Measurements from ENCODE around the gene FOXE3. TPM values are rescaled to one million over a fixed set of nuclear protein-coding genes. Genes with fewer than 3 reads are reported as not detected.

Gene FOXE3
- total RNA-seq: not detected in 2 replicates

- Mint-ChIP-seq H3K4me1 (ENCODE audit: low read depth) (peaks cover 4% of the 10 kb centered on the region), H3K36me3 (ENCODE audit: low read depth) (no peaks in the 10 kb centered on the region), H3K4me3 (ENCODE audit: low read depth) (peak within 1 kb of the TSS; percentile 43), H3K9me3 (no peaks in the 10 kb centered on the region), H3K27ac (no peak within 1 kb of the TSS), H3K27me3 (ENCODE audit: low read depth) (peaks cover 65% of the 10 kb centered on the region)
- DNase-seq (ENCODE audit: low spot score): no peak
- intact Hi-C loops (cut with micrococcal nuclease): loop anchor here (2.0 kb wide), 2 partner anchors 21 to 29 kb away; no protein-coding TSS in a partner anchor
Observed at GRCh38 chr1:47415728-47416318, at the start of gene FOXE3. Gene FOXE3, plus strand, starts transcription at chr1:47416285. Its CDS starts 31 bp downstream, at chr1:47416316.

DNA sequence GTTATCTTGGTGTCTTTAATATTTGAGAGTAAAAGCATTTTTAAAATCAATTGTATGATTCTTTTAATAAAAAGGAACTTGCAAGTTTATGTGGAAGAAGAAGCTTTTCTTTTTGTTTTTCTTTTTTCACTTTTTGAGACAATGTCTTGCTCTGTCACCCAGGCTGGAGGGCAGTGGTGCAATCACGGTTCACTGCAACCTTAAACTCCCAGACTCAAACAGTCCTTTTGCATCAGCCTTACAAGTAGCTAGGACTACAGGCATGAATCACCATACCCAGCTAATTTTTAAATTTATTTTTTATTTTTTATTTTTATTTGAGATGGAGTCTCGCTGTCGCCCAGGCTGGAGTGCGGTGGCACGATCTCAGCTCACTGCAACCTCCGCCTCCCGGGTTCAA, 48.4 kb upstream of the FOXE3 start:
- Mint-ChIP-seq H3K36me3 (ENCODE audit: low read depth) (peaks cover 34% of the 10 kb centered on the region), H3K27me3 (ENCODE audit: low read depth) (no peaks in the 10 kb centered on the region), H3K4me1 (ENCODE audit: low read depth) (peaks cover 2% of the 10 kb centered on the region), H3K27ac (no peak overlapping the region), H3K4me3 (ENCODE audit: low read depth) (no peak overlapping the region), H3K9me3 (no peaks in the 10 kb centered on the region)
- DNase-seq (ENCODE audit: low spot score): no peak
- intact Hi-C loops (cut with micrococcal nuclease): no loop called here

GRCh38 chr1:47371016-47371517, 45.0 kb upstream of the FOXE3 start:
- intact Hi-C loops (cut with micrococcal nuclease): no loop called here
- no peaks in the 10 kb centered on the region for H3K9me3 Mint-ChIP-seq
- H3K36me3 Mint-ChIP-seq (ENCODE audit: low read depth): peaks cover 51% of the 10 kb centered on the region
- DNase-seq (ENCODE audit: low spot score): no peak
- H3K4me3 Mint-ChIP-seq (ENCODE audit: low read depth): no peak overlapping the region
- H3K4me1 Mint-ChIP-seq (ENCODE audit: low read depth): no peaks in the 10 kb centered on the region
- H3K27me3 Mint-ChIP-seq (ENCODE audit: low read depth): no peaks in the 10 kb centered on the region
- H3K27ac Mint-ChIP-seq: peak overlapping the region; percentile 30

DNA sequence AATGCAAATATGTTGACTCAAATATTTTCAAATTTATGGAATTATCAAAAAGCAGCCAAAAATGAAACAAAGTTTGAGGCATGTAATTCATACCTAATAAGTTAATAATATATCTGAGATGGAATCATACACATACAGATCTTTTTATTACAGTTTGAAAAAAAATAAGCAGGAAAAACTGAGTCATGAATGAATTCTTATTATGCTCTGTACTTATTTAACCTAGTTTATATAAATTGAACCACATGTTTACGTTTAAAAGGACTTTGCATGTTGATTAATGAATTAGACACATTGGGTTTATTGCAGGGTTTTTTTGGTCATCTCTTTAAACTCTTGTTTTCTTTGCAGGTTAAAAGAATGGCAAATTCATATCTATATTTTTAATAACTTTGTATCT, 41.6 kb upstream of the FOXE3 start:
- no peaks in the 10 kb centered on the region for H3K27me3 Mint-ChIP-seq (ENCODE audit: low read depth)
- H3K4me3 Mint-ChIP-seq (ENCODE audit: low read depth): no peak overlapping the region
- no peaks in the 10 kb centered on the region for H3K9me3 Mint-ChIP-seq
- H3K4me1 Mint-ChIP-seq (ENCODE audit: low read depth): no peaks in the 10 kb centered on the region
- intact Hi-C loops (cut with micrococcal nuclease): no loop called here
- peaks cover 55% of the 10 kb centered on the region for H3K36me3 Mint-ChIP-seq (ENCODE audit: low read depth)
- no peak for DNase-seq (ENCODE audit: low spot score)
- no peak overlapping the region for H3K27ac Mint-ChIP-seq

- intact Hi-C loops (cut with micrococcal nuclease): no loop called here
- no peaks in the 10 kb centered on the region for H3K27me3 Mint-ChIP-seq (ENCODE audit: low read depth)
- no peaks in the 10 kb centered on the region for H3K4me1 Mint-ChIP-seq (ENCODE audit: low read depth)
Observed at GRCh38 chr1:47378147-47378546, 37.9 kb upstream of the FOXE3 start.

DNA sequence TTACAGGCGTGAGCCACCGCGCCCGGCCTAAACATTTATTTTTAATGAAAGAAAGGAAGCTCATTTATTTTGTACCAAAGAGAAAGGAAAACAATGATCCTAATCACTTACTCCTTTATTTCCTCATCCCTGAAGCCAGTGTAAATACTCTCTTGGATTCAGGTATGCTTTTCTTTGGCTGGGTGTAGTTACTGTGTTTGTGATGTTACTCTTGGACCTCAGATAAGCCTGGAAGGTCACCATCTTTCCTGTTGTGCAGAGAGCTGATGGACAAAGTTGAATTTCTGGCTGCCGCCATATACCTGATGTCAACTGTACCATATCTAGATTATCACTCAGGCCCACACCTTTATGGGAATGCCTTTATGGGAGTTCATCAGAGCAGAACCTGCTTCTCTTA, 35.4 kb upstream of the FOXE3 start:
- intact Hi-C loops (cut with micrococcal nuclease): no loop called here
- H3K9me3 Mint-ChIP-seq: no peaks in the 10 kb centered on the region
- no peaks in the 10 kb centered on the region for H3K27me3 Mint-ChIP-seq (ENCODE audit: low read depth)
- DNase-seq (ENCODE audit: low spot score): no peak
- no peaks in the 10 kb centered on the region for H3K4me1 Mint-ChIP-seq (ENCODE audit: low read depth)
- no peak overlapping the region for H3K4me3 Mint-ChIP-seq (ENCODE audit: low read depth)
- H3K27ac Mint-ChIP-seq: no peak overlapping the region
- H3K36me3 Mint-ChIP-seq (ENCODE audit: low read depth): peaks cover 32% of the 10 kb centered on the region

More at GRCh38 chr1:47378147-47378546, 37.9 kb upstream of the FOXE3 start:
- Mint-ChIP-seq H3K27ac (no peak overlapping the region), H3K4me3 (ENCODE audit: low read depth) (no peak overlapping the region), H3K36me3 (ENCODE audit: low read depth) (peaks cover 49% of the 10 kb centered on the region), H3K9me3 (no peaks in the 10 kb centered on the region)
- no peak for DNase-seq (ENCODE audit: low spot score)

DNA sequence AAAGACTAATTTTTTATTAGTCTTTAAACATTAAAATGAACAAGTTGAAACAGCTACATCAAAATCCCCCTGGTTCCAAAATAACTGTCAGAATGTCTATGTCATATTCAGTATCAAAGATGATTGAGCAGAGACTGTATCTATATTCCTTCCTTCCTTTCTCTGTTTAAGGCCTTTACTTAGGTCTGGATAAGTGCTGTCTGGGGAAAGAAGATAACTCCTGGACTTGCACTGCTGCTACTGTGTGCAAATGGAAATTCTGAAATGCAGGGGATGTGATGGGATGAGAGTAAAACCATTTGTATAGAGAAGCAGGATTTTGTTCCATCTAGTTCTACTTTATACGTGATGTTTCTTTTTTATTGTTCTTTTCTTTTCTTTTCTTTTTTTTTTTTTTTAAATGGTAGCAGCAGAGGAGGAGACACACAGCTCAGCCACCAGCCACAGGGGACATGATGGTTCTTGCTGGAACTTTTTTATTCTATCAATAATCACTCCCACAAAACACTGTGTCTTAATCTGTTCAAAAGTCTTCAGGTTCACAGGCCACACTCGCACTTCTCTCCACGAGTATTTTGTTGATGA, 33.6 kb upstream of the FOXE3 start:
- no peak for DNase-seq (ENCODE audit: low spot score)
- Mint-ChIP-seq H3K27me3 (ENCODE audit: low read depth) (no peaks in the 10 kb centered on the region), H3K27ac (no peak overlapping the region), H3K4me1 (ENCODE audit: low read depth) (no peaks in the 10 kb centered on the region), H3K9me3 (no peaks in the 10 kb centered on the region), H3K4me3 (ENCODE audit: low read depth) (no peak overlapping the region), H3K36me3 (ENCODE audit: low read depth) (peaks cover 27% of the 10 kb centered on the region)
- intact Hi-C loops (cut with micrococcal nuclease): no loop called here

GRCh38 chr1:47384083-47384482, 32.0 kb upstream of the FOXE3 start:
- H3K27ac Mint-ChIP-seq: no peak overlapping the region
- no peaks in the 10 kb centered on the region for H3K9me3 Mint-ChIP-seq
- H3K4me3 Mint-ChIP-seq (ENCODE audit: low read depth): no peak overlapping the region
- DNase-seq (ENCODE audit: low spot score): no peak
- peaks cover 3% of the 10 kb centered on the region for H3K27me3 Mint-ChIP-seq (ENCODE audit: low read depth)
- H3K4me1 Mint-ChIP-seq (ENCODE audit: low read depth): no peaks in the 10 kb centered on the region
- intact Hi-C loops (cut with micrococcal nuclease): no loop called here
- H3K36me3 Mint-ChIP-seq (ENCODE audit: low read depth): peaks cover 22% of the 10 kb centered on the region

DNA sequence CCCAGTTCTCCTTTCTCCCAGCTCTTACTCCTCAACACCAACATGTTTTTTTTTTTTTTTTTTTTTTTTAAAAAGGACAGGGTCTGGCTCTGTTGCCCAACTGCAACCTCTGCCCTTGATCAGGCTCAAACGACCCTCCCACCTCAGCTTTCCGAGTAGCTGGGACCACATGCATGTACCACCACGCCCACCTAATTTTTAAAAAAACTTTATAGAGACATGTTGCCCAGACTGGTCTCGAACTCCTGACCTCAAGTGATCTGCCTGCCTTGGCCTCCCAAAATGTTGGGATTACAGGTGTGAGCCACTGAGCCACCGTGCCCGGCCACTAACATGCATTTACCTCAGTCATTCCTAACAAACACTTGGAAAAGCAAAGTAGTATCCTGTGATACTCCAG, 31.1 kb upstream of the FOXE3 start:
- H3K27ac Mint-ChIP-seq: no peak overlapping the region
- intact Hi-C loops (cut with micrococcal nuclease): loop anchor here (5.0 kb wide), 1 partner anchor 47 kb away; no protein-coding TSS in a partner anchor
- DNase-seq (ENCODE audit: low spot score): no peak
- H3K36me3 Mint-ChIP-seq (ENCODE audit: low read depth): peaks cover 15% of the 10 kb centered on the region
- H3K27me3 Mint-ChIP-seq (ENCODE audit: low read depth): peaks cover 4% of the 10 kb centered on the region
- no peaks in the 10 kb centered on the region for H3K4me1 Mint-ChIP-seq (ENCODE audit: low read depth)
- H3K9me3 Mint-ChIP-seq: no peaks in the 10 kb centered on the region
- H3K4me3 Mint-ChIP-seq (ENCODE audit: low read depth): no peak overlapping the region

- no peak for DNase-seq (ENCODE audit: low spot score)
- peaks cover 8% of the 10 kb centered on the region for H3K27me3 Mint-ChIP-seq (ENCODE audit: low read depth)
- H3K36me3 Mint-ChIP-seq (ENCODE audit: low read depth): peaks cover 10% of the 10 kb centered on the region
- H3K4me1 Mint-ChIP-seq (ENCODE audit: low read depth): no peaks in the 10 kb centered on the region
- intact Hi-C loops (cut with micrococcal nuclease): loop anchor here (5.0 kb wide), 1 partner anchor 46 kb away; no protein-coding TSS in a partner anchor
- H3K27ac Mint-ChIP-seq: no peak overlapping the region
- H3K4me3 Mint-ChIP-seq (ENCODE audit: low read depth): no peak overlapping the region
- H3K9me3 Mint-ChIP-seq: no peaks in the 10 kb centered on the region
Observed at GRCh38 chr1:47386268-47386667, 29.8 kb upstream of the FOXE3 start.

GRCh38 chr1:47388030-47388890, 27.8 kb upstream of the FOXE3 start:
- no peaks in the 10 kb centered on the region for H3K36me3 Mint-ChIP-seq (ENCODE audit: low read depth)
- no peak for DNase-seq (ENCODE audit: low spot score)
- peaks cover 10% of the 10 kb centered on the region for H3K27me3 Mint-ChIP-seq (ENCODE audit: low read depth)
- H3K4me3 Mint-ChIP-seq (ENCODE audit: low read depth): no peak overlapping the region
- no peaks in the 10 kb centered on the region for H3K9me3 Mint-ChIP-seq
- no peak overlapping the region for H3K27ac Mint-ChIP-seq
- intact Hi-C loops (cut with micrococcal nuclease): loop anchor here (2.0 to 5.0 kb wide), 2 partner anchors 44 to 323 kb away; no protein-coding TSS in a partner anchor
- H3K4me1 Mint-ChIP-seq (ENCODE audit: low read depth): no peaks in the 10 kb centered on the region

DNA sequence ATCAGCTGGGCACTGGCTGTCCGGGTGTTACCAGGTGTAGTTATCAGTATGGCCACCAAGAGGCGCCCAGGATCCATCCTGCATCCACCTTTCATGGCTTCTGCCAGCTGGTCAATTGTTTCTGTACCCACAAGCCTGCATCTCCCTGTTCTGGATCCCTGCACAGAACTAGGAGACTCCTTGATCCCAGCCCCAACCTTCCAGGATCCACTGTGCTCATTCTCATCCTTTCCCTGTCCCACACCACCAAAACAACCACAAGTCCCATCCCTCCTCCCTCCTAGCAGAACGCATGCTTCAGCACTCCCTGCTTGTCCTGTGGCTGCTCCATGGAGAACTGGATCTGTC, 27.2 kb upstream of the FOXE3 start:
- peak; percentile 19 for DNase-seq (ENCODE audit: low spot score)
- H3K27ac Mint-ChIP-seq: no peak overlapping the region
- H3K4me1 Mint-ChIP-seq (ENCODE audit: low read depth): no peaks in the 10 kb centered on the region
- H3K27me3 Mint-ChIP-seq (ENCODE audit: low read depth): peaks cover 10% of the 10 kb centered on the region
- H3K9me3 Mint-ChIP-seq: no peaks in the 10 kb centered on the region
- no peaks in the 10 kb centered on the region for H3K36me3 Mint-ChIP-seq (ENCODE audit: low read depth)
- H3K4me3 Mint-ChIP-seq (ENCODE audit: low read depth): no peak overlapping the region
- intact Hi-C loops (cut with micrococcal nuclease): loop anchor here (2.0 to 5.0 kb wide), 2 partner anchors 43 to 322 kb away; no protein-coding TSS in a partner anchor
